ENCODE results near the gene CTSC.

Gene CTSC

DNA sequence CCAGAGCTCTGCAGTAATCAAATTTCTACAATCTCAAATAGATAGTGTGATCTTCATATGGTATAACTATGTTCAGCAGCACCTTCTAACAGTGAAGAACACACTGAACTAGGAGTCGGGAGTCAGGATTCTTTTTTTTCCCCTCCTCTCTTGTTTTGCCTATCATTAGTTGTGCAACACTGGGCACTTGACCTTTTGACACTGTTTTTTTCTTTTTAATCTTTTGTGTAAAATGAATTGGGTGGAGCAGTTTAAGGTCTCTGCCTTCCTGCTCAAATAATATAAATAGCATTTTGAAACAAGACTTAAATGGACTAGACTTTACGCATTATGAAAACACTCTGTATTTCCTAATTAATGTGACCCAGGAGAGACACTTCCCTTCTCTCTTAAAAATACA, 39.7 kb downstream of the CTSC start:
- H3K4me2 ChIP-seq (ENCODE audit: low read length), result peak overlapping the region; percentile 74
- H3K4me1 ChIP-seq (ENCODE audit: low read length), result peaks cover 100% of the 10 kb centered on the region
- H4K20me1 ChIP-seq (ENCODE audit: insufficient read depth, low read length), result peaks cover 94% of the 10 kb centered on the region
- TF ChIP-seq CTCF (IDR thresholded peaks at IDR 0.05; ENCODE audit: low read depth, low read length) (no peak), EZH2phosphoT487 (IDR thresholded peaks at IDR 0.05; ENCODE audit: low read depth) (no peak)
- H3K27me3 ChIP-seq (ENCODE audit: low read depth, low read length), result no peaks in the 10 kb centered on the region
- 0 out of 2 replicates have a peak overlapping the region, but pooled peaks have one; percentile 5 for H3K9ac ChIP-seq (ENCODE audit: low read length)
- peak overlapping the region; percentile 84 for H3K27ac ChIP-seq (ENCODE audit: low read length)
- peaks cover 86% of the 10 kb centered on the region for H3K36me3 ChIP-seq (replicated peaks; ENCODE audit: low read depth, low read length)
- no peak overlapping the region for H3K4me3 ChIP-seq (ENCODE audit: low read length)
- no peak overlapping the region for H2AFZ ChIP-seq (ENCODE audit: low read depth, low read length)
- H3K9me3 ChIP-seq (ENCODE audit: insufficient read depth, low read length), result no peaks in the 10 kb centered on the region
- peaks cover 99% of the 10 kb centered on the region for H3K79me2 ChIP-seq (ENCODE audit: low read length)

DNA sequence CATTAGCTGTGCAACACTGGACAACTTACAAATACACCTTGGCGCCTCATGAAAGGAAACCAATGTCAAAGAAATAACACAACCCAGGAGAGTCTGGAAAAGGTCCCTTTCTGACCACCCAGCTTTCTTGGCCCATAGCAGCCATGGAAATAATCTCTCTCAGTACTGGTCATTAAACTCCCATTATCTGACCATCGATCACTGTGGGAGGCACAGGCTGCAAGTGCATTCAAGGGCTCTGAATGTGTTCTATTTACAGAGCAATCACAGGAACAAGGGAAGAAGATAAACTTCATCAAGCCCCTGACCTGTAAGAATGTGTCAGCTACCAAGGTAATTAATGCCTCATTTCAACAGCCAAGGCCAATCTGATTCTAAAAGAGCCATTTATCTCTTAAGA, 40.1 kb downstream of the CTSC start:
- Histone ChIP-seq H2AFZ (ENCODE audit: low read depth, low read length) (no peak overlapping the region), H4K20me1 (ENCODE audit: insufficient read depth, low read length) (peaks cover 94% of the 10 kb centered on the region), H3K9me3 (ENCODE audit: insufficient read depth, low read length) (no peaks in the 10 kb centered on the region), H3K4me3 (ENCODE audit: low read length) (peak overlapping the region; percentile 42), H3K9ac (ENCODE audit: low read length) (no peak overlapping the region), H3K79me2 (ENCODE audit: low read length) (peaks cover 99% of the 10 kb centered on the region), H3K4me1 (ENCODE audit: low read length) (peaks cover 100% of the 10 kb centered on the region), H3K27me3 (ENCODE audit: low read depth, low read length) (no peaks in the 10 kb centered on the region), H3K4me2 (ENCODE audit: low read length) (peak overlapping the region; percentile 74), H3K27ac (ENCODE audit: low read length) (peak overlapping the region; percentile 84), H3K36me3 (replicated peaks; ENCODE audit: low read depth, low read length) (peaks cover 86% of the 10 kb centered on the region)
- TF ChIP-seq CTCF (IDR thresholded peaks at IDR 0.05; ENCODE audit: low read depth, low read length) (no peak), EZH2phosphoT487 (IDR thresholded peaks at IDR 0.05; ENCODE audit: low read depth) (no peak)

DNA sequence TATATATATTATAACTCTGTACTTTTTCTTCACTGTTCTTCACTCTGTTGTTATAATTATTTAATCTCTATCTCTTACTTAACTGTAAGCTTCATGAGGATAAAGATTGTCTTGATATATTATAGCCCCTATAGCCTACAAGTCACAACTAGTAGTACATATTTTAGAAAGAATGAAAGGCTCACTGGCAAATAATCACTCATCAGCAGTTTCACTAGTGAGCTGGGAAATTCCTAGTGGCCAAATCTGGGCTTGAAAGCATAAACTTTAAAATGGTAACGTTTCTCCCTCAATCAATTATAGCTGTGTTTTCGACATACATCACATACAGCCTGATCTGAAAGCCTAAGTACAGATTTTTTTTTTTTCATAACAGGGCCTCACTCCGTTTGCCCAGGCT, 42.5 kb downstream of the CTSC start:
- H3K36me3 ChIP-seq (replicated peaks; ENCODE audit: low read depth, low read length), result peaks cover 90% of the 10 kb centered on the region
- H4K20me1 ChIP-seq (ENCODE audit: insufficient read depth, low read length), result peaks cover 80% of the 10 kb centered on the region
- H3K9ac ChIP-seq (ENCODE audit: low read length), result peak overlapping the region; percentile 34; the same call in 1 of the 2 replicates
- peaks cover 76% of the 10 kb centered on the region for H3K4me1 ChIP-seq (ENCODE audit: low read length)
- H3K27me3 ChIP-seq (ENCODE audit: low read depth, low read length), result no peaks in the 10 kb centered on the region
- peaks cover 89% of the 10 kb centered on the region for H3K79me2 ChIP-seq (ENCODE audit: low read length)
- H3K4me3 ChIP-seq (ENCODE audit: low read length), result peak overlapping the region; percentile 42
- H2AFZ ChIP-seq (ENCODE audit: low read depth, low read length), result no peak overlapping the region
- H3K4me2 ChIP-seq (ENCODE audit: low read length), result peak overlapping the region; percentile 74
- TF ChIP-seq EZH2phosphoT487 (IDR thresholded peaks at IDR 0.05; ENCODE audit: low read depth) (no peak), CTCF (IDR thresholded peaks at IDR 0.05; ENCODE audit: low read depth, low read length) (no peak)
- H3K27ac ChIP-seq (ENCODE audit: low read length), result peak overlapping the region; percentile 84
- H3K9me3 ChIP-seq (ENCODE audit: insufficient read depth, low read length), result no peaks in the 10 kb centered on the region

- H3K27me3 ChIP-seq (ENCODE audit: low read depth, low read length), result no peaks in the 10 kb centered on the region
- no peaks in the 10 kb centered on the region for H3K9me3 ChIP-seq (ENCODE audit: insufficient read depth, low read length)
- TF ChIP-seq EZH2phosphoT487 (IDR thresholded peaks at IDR 0.05; ENCODE audit: low read depth) (no peak), CTCF (IDR thresholded peaks at IDR 0.05; ENCODE audit: low read depth, low read length) (no peak)
- H3K4me3 ChIP-seq (ENCODE audit: low read length), result no peak overlapping the region
- peaks cover 86% of the 10 kb centered on the region for H3K79me2 ChIP-seq (ENCODE audit: low read length)
- peak overlapping the region; percentile 84 for H3K27ac ChIP-seq (ENCODE audit: low read length)
- peaks cover 65% of the 10 kb centered on the region for H3K4me1 ChIP-seq (ENCODE audit: low read length)
- no peak overlapping the region for H3K9ac ChIP-seq (ENCODE audit: low read length)
- H4K20me1 ChIP-seq (ENCODE audit: insufficient read depth, low read length), result peaks cover 73% of the 10 kb centered on the region
- H2AFZ ChIP-seq (ENCODE audit: low read depth, low read length), result no peak overlapping the region
- H3K4me2 ChIP-seq (ENCODE audit: low read length), result peak overlapping the region; percentile 74; the same call in 1 of the 2 replicates
- H3K36me3 ChIP-seq (replicated peaks; ENCODE audit: low read depth, low read length), result peaks cover 90% of the 10 kb centered on the region
These were observed 43.6 kb downstream of the CTSC start for GRCh38 chr11:88293931-88294330.

Data from OCI-LY3 (cell line).